ENCODE results near the gene EHMT1. TPM values are rescaled to one million over a fixed set of nuclear protein-coding genes. Genes with fewer than 3 reads are reported as not detected.

EHMT1 gene
- total and polyA plus RNA-seq, 2 of the 13 experiments (the other 11 are each of a cell fraction or from before 2014, with no cell fraction given): 23.0 to 27.1 TPM

DNA sequence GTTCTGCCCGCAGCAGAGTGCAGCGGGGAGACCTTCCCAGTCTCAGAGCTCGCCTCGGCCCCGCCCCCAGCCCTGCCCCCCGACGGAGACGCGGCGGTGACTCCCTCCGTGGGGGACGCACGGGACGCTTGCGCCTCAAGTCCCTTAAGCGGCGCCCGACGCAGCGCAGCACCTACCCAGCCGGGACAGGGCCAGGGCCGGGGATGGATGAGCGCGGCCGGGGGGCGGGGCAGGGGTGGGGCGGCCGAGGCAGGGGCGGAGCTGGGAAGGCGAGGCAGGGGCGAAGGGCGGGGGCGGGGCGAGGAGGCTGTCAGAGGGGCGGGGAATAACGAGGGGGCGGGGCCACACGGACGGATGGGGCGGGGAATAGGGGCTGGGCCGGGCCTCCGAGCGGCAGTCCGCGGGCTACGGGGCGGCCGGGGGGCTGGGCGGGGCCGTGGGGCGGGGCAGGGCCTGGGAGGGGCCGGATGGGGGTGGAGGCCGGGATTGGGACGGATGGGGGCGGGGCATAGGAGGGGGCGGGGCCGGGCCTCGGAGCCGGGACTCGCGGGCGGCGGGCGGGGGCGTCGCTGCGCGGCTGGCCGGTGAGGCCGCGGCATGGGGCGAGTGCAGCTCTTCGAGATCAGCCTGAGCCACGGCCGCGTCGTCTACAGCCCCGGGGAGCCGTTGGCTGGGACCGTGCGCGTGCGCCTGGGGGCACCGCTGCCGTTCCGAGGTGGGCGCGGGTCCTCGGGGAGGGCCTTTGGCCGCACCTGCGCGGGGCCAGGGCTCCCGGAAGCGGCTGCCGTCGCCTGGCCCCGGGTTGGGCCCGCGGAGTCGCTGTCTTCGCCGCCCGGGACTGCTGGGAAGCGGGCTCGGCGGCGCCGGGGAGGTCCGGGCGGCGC, 13.4 kb upstream of the EHMT1 start, which contains the start of gene ARRDC1 (continued):
- TF ChIP-seq PRDM4 (CRISPR knock-in tag; IDR thresholded peaks at IDR 0.05; ENCODE audit: borderline replicate concordance): no peak
- peak; percentile 82 for TF ChIP-seq RNF2 (conservative IDR thresholded peaks at IDR 0.05; ENCODE audit: low read depth)
- TF ChIP-seq, protein P1, sequence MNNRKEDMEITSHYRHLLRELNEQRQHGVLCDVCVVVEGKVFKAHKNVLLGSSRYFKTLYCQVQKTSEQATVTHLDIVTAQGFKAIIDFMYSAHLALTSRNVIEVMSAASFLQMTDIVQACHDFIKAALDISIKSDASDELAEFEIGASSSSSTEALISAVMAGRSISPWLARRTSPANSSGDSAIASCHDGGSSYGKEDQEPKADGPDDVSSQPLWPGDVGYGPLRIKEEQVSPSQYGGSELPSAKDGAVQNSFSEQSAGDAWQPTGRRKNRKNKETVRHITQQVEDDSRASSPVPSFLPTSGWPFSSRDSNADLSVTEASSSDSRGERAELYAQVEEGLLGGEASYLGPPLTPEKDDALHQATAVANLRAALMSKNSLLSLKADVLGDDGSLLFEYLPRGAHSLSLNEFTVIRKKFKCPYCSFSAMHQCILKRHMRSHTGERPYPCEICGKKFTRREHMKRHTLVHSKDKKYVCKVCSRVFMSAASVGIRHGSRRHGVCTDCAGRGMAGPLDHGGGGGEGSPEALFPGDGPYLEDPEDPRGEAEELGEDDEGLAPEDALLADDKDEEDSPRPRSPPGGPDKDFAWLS (CRISPR knock-in tag; IDR thresholded peaks at IDR 0.05; ENCODE audit: borderline replicate concordance): no peak
- peak; percentile 66; the same call in 1 of the 2 replicates for TF ChIP-seq SRY (CRISPR knock-in tag; IDR thresholded peaks at IDR 0.05)
- TF ChIP-seq GMEB2 (CRISPR knock-in tag; IDR thresholded peaks at IDR 0.05; ENCODE audit: low read depth): peak; percentile 39; the same call in 1 of the 2 replicates
- peak; percentile 37 for TF ChIP-seq HOXA3 (CRISPR knock-in tag; IDR thresholded peaks at IDR 0.05)
- TF ChIP-seq ETV5 (CRISPR knock-in tag; IDR thresholded peaks at IDR 0.05; ENCODE audit: borderline replicate concordance): 0 out of 2 replicates have a peak, but pooled peaks have one; percentile 10
- peak; percentile 65 for TF ChIP-seq GABPB1 (CRISPR knock-in tag; IDR thresholded peaks at IDR 0.05)
- TF ChIP-seq SALL1 (CRISPR knock-in tag; IDR thresholded peaks at IDR 0.05): peak; percentile 24; the same call in 1 of the 2 replicates
- TF ChIP-seq, protein P2, sequence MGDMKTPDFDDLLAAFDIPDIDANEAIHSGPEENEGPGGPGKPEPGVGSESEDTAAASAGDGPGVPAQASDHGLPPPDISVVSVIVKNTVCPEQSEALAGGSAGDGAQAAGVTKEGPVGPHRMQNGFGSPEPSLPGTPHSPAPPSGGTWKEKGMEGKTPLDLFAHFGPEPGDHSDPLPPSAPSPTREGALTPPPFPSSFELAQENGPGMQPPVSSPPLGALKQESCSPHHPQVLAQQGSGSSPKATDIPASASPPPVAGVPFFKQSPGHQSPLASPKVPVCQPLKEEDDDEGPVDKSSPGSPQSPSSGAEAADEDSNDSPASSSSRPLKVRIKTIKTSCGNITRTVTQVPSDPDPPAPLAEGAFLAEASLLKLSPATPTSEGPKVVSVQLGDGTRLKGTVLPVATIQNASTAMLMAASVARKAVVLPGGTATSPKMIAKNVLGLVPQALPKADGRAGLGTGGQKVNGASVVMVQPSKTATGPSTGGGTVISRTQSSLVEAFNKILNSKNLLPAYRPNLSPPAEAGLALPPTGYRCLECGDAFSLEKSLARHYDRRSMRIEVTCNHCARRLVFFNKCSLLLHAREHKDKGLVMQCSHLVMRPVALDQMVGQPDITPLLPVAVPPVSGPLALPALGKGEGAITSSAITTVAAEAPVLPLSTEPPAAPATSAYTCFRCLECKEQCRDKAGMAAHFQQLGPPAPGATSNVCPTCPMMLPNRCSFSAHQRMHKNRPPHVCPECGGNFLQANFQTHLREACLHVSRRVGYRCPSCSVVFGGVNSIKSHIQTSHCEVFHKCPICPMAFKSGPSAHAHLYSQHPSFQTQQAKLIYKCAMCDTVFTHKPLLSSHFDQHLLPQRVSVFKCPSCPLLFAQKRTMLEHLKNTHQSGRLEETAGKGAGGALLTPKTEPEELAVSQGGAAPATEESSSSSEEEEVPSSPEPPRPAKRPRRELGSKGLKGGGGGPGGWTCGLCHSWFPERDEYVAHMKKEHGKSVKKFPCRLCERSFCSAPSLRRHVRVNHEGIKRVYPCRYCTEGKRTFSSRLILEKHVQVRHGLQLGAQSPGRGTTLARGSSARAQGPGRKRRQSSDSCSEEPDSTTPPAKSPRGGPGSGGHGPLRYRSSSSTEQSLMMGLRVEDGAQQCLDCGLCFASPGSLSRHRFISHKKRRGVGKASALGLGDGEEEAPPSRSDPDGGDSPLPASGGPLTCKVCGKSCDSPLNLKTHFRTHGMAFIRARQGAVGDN (CRISPR knock-in tag; IDR thresholded peaks at IDR 0.05): peak; percentile 69
- TF ChIP-seq ZFX (CRISPR knock-in tag; IDR thresholded peaks at IDR 0.05; ENCODE audit: low read depth): peak; percentile 84
- TF ChIP-seq ZNF781 (CRISPR knock-in tag; IDR thresholded peaks at IDR 0.05; ENCODE audit: borderline replicate concordance, not compliant biosample characterization): no peak
- TF ChIP-seq, protein P3, sequence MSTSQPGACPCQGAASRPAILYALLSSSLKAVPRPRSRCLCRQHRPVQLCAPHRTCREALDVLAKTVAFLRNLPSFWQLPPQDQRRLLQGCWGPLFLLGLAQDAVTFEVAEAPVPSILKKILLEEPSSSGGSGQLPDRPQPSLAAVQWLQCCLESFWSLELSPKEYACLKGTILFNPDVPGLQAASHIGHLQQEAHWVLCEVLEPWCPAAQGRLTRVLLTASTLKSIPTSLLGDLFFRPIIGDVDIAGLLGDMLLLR (CRISPR knock-in tag; IDR thresholded peaks at IDR 0.05): peak; percentile 70
- peak; percentile 24; the same call in 1 of the 2 replicates for TF ChIP-seq SALL2 (CRISPR knock-in tag; IDR thresholded peaks at IDR 0.05)
- TF ChIP-seq ZNF3 (CRISPR knock-in tag; IDR thresholded peaks at IDR 0.05): no peak
- TF ChIP-seq CENPX (CRISPR knock-in tag; IDR thresholded peaks at IDR 0.05): no peak
- TF ChIP-seq CEBPG (CRISPR knock-in tag; IDR thresholded peaks at IDR 0.05): no peak
- no peak for TF ChIP-seq ZNF780A (CRISPR knock-in tag; IDR thresholded peaks at IDR 0.05)

All from HepG2 (cell line).